GM18861 (cell line): ENCODE results near the gene HECW1.
"Not testable (repeated sequence)": the region's sequence is repeated elsewhere in the genome, so short reads cannot be mapped to it uniquely, and the experiment has no call there.

Experiments
- ATAC-seq: cut with Tn5 transposase; IDR thresholded peaks from one replicate; pipeline ENCODE4 v1.9.1; 2021; ENCODE audit not compliant: unreplicated experiment

The HECW1 gene

DNA sequence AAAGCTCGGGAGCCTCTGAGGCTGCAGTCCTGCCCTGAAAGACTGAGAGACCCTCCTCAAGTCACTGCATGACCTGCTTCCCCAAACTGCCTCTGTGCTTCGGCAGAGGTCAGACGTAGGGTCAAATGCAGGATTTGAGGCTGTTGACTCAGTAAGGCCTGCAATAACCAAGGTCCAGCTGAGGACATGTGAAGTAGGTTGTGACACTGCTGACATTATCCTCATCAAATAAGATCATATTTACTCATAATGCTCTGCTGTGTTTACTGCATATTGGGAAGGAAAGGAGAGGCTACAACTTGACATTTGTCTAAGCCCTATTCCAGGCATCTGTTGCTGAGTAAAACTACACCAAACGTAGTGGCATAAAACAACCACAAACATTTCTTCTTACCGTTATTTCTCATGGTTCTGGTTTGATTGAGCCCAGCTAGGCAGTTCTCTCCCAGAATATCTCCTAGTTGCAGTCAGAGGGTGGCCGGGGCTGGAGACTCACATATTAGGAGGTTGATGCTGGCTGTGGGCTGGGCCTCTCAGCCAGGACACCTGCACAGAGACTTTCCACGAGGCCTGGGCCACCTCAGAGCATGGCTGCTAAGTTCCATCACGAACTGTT lies 348.4 kb downstream of the HECW1 start:
- ATAC-seq, result no peak

DNA sequence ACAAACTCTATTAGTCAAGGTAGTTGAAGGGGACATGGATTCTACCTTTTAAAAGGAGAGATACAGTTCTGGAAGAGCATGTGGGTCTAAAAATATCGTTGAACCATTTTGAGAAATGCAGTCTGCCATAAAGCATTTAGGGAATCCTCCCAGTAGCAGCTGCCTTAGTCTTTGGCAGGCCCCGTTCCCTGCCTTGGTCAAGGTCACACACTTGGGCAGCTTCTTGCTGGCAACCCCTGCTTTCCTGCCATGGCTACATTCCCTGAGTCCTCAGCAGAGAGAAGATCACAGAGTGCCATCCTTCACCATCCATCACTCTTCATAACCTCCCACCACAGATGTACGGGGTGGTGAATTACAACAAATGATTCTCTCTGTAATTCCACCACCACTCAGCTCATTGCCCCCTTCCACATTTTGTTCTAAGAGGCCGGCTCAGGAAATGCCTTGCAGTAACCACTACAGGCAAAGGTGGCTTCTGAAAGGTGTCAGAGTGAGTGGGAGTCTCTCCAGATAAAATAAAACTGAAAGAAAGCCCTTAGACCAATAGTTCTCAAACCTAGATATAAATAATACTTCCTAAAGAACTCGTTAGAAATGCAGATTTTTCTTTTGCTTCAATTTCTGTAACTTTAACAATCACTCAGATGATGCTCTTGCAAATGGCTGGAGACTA lies 349.0 kb downstream of the HECW1 start:
- no peak for ATAC-seq

DNA sequence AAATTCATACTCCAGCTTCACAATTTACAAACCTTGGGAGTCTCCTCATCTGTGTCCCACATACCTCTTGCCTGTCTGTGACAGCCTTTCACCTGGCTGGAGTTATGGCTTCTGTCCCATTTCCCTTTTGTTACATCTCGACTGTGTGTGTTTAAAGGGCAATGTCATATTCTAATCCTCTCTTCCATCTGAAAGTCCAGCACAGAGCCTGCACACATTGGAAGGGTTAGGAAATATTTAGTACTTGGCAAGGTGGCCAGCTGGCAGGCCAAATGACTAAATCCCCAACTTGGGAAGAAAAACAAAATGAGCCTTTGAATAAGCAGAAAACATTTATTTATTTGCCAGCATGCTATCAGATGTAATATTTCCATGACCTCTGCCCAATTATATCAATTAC lies 350.4 kb downstream of the HECW1 start:
- ATAC-seq, result no peak

DNA sequence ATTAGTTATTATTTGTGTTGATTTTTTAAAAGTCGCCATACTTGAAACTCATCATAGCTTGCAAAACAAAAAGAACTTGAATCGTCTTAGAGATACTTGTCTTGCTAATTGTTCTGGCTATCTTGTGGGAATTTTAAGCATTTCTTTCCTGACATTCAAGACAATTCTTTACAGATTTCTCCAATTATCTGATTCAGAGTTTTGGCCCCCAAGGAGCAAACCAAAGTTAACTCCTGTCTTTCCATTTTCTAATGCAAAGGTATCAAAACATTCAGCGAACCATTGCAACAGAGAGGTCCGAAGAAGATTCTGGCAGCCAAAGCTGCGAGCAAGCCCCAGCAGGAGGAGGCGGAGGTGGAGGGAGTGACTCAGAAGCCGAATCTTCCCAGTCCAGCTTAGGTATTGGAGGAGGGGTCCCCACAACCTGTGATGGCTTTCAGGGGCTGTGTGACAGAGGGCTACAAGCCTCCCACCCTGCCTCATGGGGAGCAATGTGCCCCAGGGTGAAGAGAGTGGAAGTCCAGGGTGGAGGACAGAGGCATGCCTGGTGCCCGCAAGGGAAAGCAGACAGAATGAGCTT lies 351.0 kb downstream of the HECW1 start:
- no peak for ATAC-seq

DNA sequence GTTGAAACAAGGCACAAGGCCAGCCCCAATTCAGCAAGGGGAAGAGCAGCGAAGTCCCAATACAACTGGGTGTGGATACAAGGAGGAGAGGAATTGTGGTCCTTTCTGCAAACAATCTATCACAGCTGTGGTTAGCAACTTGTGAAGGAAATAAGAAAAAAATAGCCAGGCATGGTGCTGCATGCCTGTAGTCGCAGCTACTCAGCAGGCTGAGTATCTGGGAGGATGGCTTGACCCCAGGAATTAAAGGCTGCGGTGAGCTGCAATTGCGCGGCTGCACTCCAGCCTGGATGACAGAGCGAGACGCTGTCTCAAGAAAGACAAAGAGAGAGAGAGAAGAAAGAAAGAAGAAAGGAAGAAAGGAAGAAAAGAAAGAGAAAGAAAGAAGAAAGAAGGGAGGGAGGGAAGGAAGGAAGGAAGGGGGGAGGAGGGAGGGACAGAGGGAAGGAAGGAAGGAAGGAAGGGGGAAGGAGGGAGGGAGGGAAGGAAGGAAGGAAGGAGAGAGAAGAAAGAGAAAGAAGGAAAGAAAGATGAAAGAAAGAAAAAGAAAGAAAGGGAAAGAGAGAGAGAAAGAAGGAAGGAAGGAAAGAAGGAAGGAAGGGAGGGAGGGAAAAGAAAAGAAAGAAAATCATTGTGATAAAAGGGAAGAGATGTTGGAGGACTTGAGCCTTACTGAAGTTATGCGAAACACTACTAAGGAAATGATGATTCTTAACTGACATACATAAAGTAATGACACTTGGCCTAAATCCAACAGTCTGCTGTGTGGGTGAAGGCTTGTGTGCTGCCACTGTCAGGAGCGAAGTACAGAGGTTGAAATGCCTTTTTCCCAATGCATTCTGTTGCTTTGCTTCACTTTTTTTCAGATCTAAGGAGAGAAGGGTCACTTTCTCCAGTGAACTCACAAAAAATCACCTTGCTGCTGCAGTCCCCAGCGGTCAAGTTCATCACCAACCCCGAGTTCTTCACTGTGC lies 353.4 kb downstream of the HECW1 start:
- no peak for ATAC-seq

DNA sequence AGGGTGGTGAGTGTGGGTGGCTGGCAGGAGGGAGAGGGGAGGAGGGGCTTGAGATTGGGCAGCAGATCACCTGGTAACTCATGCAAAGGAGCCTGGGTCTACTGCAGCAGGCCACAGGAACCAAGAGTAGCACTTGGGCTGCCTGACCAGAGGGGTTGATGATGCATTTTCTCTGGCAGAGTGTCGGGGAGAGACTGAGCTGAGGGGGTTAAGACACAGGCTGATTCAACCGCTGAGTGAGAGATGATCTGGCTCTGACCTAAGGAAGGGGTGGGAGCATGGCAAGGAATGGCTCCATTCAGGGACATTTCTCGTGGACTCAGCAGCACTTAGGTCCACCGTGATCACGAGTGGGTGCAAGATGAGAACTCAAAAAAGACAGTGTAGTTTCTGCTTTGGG lies 355.0 kb downstream of the HECW1 start:
- ATAC-seq, result no peak

DNA sequence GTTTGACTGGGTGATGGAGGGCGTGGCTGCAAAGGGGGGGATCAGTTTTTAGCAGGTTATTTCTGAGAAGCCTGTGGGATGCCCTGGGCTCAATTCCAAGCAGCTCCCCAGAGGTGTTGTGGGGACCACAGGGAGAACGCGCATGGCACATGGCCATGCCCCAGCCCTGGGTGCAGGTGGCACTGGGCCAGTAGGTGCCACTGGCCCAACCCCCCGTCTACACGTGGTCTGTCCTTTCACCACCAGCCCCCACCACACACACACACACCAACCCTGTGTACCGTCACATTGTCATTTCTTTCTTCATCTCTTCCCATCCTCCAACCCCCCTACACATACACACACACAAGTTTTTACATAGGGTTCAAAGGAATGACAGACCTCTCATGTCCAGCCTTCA lies 355.4 kb downstream of the HECW1 start:
- ATAC-seq, result no peak

DNA sequence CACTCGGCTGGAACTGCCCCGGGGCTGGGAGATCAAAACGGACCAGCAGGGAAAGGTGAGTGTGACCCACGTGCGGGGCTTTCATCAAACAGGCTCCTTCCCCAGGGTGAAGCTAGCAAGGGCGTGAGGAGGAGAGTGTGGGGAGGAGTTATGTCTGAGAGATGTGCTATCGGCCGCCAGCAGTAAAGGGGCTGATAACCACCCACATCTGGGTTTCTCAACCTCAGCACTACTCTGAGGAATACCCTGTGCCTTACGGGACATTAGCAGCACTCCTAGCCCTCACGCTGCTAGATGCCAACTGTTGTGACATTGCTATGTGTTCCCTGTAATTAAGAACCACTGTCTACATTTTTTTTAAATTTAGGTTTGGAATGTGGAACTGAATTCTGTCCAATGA lies 356.6 kb downstream of the HECW1 start:
- no peak for ATAC-seq

DNA sequence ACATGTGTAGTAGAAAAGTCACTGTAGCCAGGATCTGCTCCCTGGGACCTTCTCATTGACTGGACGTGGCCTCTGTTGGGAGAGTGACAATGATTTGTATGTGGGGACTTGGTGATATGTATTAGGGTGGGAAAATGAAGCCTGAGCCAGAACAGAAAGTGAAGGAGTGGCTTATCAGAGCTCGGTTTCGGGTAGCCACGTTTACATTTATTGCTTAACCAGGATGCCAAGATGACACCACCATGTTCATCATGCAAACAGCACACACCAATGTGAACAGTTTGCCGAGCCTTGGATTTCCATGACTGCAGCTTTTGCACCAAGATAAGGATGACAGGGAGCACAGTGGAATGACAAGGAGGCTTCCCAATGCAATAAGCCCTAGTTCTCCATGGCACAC lies 357.7 kb downstream of the HECW1 start:
- no peak for ATAC-seq

DNA sequence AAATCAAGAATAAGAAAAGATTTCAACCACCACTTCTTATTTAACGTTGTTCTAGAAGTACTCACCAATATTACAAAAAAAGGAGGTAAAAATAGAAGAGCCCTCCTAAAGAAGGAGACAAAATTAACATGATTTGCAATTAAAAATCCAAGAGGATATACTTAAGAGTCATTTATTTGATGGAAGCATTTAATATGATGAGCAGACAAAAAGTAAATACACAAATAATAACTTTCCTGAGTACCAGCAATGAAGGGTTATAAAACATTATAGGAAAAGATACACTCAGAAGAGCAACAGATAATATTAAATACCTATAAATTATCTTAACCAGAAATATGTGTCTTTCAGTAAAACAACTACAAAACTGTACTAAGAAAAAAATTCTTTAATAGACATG lies 363.5 kb downstream of the HECW1 start:
- no peak for ATAC-seq

DNA sequence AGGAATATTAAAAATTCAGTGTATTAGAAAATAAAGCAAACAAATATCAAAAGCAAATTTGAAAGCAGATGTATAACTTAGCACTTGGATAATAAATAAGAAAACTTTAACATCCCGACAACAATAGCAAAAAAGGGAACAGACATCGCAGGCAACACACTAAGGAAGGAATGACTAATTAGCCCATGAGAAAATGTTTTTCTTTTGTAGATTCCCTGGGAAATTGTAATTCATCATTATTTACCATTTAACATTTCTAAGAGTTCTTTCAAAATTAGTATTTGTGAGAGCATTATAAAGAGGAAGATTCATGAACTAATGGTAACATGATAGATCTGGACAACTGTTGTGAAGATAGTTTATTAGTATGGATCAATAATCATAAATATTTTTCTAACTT lies 364.4 kb downstream of the HECW1 start:
- no peak for ATAC-seq

DNA sequence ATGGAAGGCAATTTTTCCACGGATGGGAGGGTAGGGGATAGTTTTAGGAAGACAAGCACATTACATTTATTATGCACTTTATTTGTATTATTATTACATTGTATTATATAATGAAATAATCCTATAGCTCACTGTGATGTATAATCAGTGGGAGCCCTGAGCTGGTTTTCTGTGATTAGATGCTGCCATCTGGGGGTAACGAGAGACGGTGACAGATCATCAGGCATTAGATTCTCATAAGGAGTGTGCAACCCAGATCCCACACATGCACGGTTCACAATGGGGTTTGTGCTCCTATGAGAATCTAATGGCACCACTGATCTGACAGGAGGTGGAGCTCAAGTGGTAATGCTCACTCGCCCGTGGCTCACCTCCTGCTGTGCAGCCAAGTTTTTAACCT lies 366.6 kb downstream of the HECW1 start:
- ATAC-seq, result no peak

DNA sequence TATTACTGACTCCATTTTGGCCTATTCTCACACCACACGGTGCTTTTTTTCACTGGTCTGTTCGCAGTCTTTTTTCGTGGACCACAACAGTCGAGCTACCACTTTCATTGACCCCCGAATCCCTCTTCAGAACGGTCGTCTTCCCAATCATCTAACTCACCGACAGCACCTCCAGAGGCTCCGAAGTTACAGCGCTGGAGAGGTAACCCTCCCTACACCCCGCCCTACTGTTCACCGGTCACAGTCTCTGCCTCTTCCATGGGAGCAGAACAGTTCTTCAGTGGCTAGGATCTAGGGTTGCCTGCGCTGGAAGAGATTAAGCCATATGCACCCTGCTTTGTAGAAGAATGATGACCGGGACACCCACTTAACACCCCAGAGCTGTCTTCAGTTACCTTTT lies 367.1 kb downstream of the HECW1 start:
- ATAC-seq, result no peak

DNA sequence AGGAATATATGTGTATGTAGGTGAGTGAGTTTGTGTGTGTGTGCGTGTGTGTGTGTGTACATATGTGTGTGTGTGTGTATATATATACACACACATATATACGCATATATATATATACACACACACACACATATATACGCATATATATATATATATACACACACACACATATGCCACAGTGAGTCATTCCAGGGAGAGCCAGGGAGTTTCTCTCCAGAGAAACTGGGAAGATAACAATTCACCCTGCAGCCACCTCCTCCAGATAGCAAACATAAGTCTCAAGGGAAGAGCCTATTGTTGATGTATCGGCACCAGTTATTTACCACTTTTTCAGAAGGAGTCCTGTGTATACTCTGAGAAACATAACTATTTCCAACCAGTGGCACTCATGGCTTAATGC lies 368.1 kb downstream of the HECW1 start:
- no peak for ATAC-seq

DNA sequence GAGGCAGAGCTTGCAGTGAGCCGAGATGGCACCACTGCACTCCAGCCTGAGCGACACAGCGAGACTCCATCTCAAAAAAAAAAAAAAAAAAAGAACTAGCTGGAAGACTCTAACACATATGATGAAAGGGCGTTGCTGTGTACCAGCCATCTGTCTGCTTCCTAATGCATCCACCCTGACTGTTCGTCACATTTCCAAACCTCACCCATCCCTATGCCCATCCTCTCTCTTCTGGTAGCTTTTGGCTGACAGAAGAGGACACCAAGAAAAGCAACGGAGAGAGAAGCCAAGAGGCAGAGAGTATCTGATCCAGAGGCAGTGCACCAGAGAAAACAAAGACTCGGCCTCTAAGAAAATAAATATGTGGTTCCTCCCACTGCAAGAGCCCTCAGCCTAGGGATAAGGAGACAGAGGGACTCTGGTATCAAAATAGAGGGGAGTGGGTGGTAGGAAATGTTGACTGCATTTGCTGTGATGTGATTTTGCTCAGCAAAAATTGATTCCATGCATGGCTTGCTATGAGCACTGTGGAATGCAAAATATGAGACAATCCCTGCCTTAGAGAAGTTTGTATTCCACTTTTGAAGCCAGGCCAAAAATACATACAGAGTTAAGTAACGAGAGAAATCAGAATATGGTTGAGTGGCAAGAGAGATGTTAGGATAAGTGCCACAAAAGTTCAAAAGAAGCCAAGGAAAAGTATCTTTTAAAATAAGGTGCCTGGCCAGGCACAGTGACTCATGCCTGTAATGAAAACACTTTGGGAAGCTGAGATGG lies 369.6 kb downstream of the HECW1 start:
- ATAC-seq, result no peak

DNA sequence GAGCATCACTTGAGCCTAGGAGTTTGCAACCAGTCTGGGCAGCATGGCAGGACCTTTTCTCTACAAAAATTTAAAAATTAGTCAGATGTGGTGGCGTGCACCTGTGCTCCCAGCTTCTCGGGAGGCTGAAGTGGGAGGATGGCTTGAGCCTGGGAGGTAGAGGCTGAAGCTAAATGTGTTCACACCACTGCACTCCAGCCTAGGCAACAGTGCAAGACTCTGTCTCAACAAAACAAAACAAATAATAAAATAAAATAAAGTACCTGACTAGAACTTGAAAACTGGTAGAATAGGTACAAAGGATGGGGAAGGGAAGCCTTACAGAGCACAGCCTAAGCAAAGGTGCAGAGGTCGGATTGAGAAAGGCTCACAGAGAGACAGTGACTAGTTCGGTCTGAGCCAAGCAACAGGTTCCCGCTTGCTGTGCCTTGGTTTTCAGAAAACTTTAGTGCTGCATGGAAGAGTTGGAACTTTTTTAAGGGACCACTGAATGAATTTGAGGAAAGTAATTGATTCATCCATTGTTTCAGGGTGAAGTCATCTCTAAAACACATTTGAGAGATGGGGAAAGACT lies 370.3 kb downstream of the HECW1 start:
- no peak for ATAC-seq

DNA sequence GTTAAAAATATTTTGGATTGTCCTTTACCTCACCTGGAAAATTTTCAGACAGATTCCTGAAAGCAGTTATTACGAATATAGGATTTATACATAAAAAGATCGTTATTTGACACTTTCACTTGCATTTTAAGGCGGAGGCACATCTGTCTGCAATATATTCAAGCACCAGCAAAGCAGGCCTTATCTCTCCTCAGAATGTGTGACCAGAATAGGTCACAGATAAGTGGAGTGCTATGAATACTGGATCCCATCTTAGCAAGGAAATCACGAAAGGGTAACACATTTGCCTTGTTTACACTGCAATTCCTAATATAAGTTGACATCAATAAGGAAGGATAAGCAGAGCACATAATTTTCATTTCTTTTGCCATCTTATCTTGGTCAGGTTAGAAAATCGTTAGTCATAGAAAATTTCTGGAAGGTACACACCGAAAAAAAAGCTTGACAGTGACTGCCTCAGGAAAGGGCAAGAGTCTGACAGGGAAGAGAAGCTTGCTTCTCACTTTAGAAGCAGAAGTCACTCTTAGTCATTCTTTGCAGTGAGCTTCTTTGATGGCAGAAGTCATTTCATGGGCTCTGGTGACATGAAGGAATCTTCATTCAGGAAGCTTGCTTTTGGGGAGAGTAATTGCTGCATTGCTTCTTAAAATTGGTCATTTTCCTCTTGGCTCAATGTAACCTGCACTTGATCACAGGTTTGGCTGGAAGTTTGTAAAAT lies 372.4 kb downstream of the HECW1 start:
- no peak for ATAC-seq

DNA sequence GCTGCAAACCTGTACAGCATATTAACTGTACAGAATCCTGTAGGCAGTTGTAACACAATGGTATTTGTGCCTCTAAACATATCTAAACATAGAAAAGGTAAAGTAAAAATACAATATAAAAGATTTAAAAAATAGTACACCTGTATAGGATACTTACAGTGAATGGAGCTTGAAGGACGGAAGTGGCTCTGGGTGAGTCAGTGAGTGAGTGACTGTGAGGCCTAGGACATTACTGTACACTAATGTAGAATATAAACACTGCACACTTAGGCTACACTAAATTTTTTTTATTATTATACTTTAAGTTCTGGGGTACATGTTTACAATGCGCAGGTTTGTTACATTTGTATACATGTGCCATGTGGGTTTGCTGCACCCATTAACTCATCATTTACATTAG lies 373.1 kb downstream of the HECW1 start:
- ATAC-seq, result no peak

DNA sequence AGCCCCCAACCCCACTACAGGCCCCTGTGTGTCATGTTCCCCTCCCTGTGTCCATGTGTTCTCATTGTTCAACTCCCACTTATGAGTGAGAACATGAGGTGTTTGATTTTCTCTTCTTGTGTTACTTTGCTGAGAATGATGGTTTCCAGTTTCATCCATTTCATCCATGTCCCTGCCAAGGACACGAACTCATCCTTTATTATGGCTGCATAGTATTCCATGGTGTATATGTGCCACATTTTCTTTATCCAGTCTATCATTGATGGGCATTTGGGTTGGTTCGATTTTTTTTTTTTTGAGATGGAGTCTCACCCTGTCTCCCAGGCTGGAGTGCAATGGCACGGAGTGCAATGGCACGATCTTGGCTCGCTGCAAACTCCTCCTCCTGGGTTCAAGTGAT lies 373.6 kb downstream of the HECW1 start:
- ATAC-seq, result not testable (repeated sequence)

DNA sequence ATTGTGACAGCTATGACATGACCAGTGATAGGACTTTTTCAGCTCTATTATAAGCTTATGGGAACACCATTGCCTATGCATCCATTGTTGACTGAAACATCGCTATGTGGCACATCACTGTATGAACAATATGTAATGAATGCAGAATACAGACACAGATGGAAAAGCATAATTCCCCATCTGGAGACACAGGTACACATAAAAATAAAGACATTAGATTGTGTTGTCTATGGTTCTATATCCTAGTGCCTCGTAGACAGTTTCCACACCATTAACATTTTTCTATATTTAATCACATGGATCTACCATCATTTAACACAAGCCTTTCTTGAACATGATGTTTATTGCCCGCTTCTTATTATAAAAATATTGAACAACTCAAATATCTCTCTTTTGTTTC lies 374.2 kb downstream of the HECW1 start:
- no peak for ATAC-seq
